ENCODE data around the gene S100A3. TPM values are rescaled to one million over a fixed set of nuclear protein-coding genes. Genes with fewer than 3 reads are reported as not detected.
"Not testable (repeated sequence)": the region's sequence is repeated elsewhere in the genome, so short reads cannot be mapped to it uniquely, and the experiment has no call there.

The S100A3 gene
- total RNA-seq: not detected

- no peak for DNase-seq
These were observed at the start of gene S100A3 for GRCh38 chr1:153548722-153549688. S100A3 (minus strand) TSS chr1:153549258; CDS start chr1:153548485, 773 bp downstream.

- no peak for DNase-seq
These were observed 49.5 kb upstream of the S100A3 start for GRCh38 chr1:153598309-153599172.

- no peak for DNase-seq
These were observed 48.1 kb upstream of the S100A3 start for GRCh38 chr1:153597206-153597605.

- DNase-seq: no peak
These were observed 43.7 kb upstream of the S100A3 start for GRCh38 chr1:153592748-153593147.

GRCh38 chr1:153588482-153588881 lies 39.4 kb upstream of the S100A3 start:
- no peak for DNase-seq

- not testable (repeated sequence) for DNase-seq
These were observed 39.0 kb upstream of the S100A3 start for GRCh38 chr1:153588033-153588432.

GRCh38 chr1:153587314-153587713 lies 38.3 kb upstream of the S100A3 start:
- DNase-seq: no peak

- no peak for DNase-seq
These were observed 37.3 kb upstream of the S100A3 start for GRCh38 chr1:153586347-153586746.

- DNase-seq: no peak
These were observed 35.9 kb upstream of the S100A3 start for GRCh38 chr1:153585006-153585405.

GRCh38 chr1:153583976-153584375 lies 34.9 kb upstream of the S100A3 start:
- no peak for DNase-seq

GRCh38 chr1:153583514-153583913 lies 34.5 kb upstream of the S100A3 start:
- not testable (repeated sequence) for DNase-seq

GRCh38 chr1:153582836-153583235 lies 33.8 kb upstream of the S100A3 start:
- not testable (repeated sequence) for DNase-seq

- no peak for DNase-seq
These were observed 29.9 kb upstream of the S100A3 start for GRCh38 chr1:153578936-153579335.

GRCh38 chr1:153578490-153578889 lies 29.4 kb upstream of the S100A3 start:
- no peak for DNase-seq

- no peak for DNase-seq
These were observed 28.6 kb upstream of the S100A3 start for GRCh38 chr1:153577624-153578051.

- DNase-seq: no peak
These were observed 28.1 kb upstream of the S100A3 start for GRCh38 chr1:153577138-153577537.

- DNase-seq: not testable (repeated sequence)
These were observed 26.4 kb upstream of the S100A3 start for GRCh38 chr1:153575497-153575896.

- DNase-seq: not testable (repeated sequence)
These were observed 26.0 kb upstream of the S100A3 start for GRCh38 chr1:153575081-153575491.

GRCh38 chr1:153573351-153573750 lies 24.3 kb upstream of the S100A3 start:
- no peak for DNase-seq

- peak; percentile 66 for DNase-seq
These were observed 23.5 kb upstream of the S100A3 start for GRCh38 chr1:153572569-153573015.

GRCh38 chr1:153571706-153572105 lies 22.6 kb upstream of the S100A3 start:
- no peak for DNase-seq

GRCh38 chr1:153570874-153571273 lies 21.8 kb upstream of the S100A3 start:
- DNase-seq: no peak

GRCh38 chr1:153569465-153569864 lies 20.4 kb upstream of the S100A3 start:
- no peak for DNase-seq
